Loucy (cell line): ENCODE results near the gene RPUSD2.
A peak's percentile ranks its signal among the peaks of the same experiment; 100 is the strongest.

Source experiments
- H2AFZ ChIP-seq: fragments of 200-600 bp; sonication (generic); 2 replicates; pipeline ENCODE4 v1.6.0; 2016; ENCODE audit warnings: antibody characterized with exemption, mild to moderate bottlenecking, low read length, moderate library complexity
- H3F3A ChIP-seq: fragments of 200-600 bp; 2 replicates; pipeline ENCODE4 v1.6.0; 2016; ENCODE audit warnings: antibody characterized with exemption, low read depth, mild to moderate bottlenecking
- H3K27me3 ChIP-seq: fragments of 200-600 bp; sonication (generic); 2 replicates; pipeline ENCODE4 v1.6.1; 2014; ENCODE audit warnings: low read length, mild to moderate bottlenecking; ENCODE audit not compliant: insufficient read depth, poor library complexity, severe bottlenecking
- H3K36me3 ChIP-seq: fragments of 200-600 bp; sonication (generic); 2 replicates; pipeline ENCODE4 v1.6.1; 2016; ENCODE audit warnings: low read length; ENCODE audit not compliant: insufficient read depth
- H3K4me1 ChIP-seq: fragments of 200-600 bp; sonication (generic); 2 replicates; pipeline ENCODE4 v1.5.1; 2014; ENCODE audit warnings: low read length, mild to moderate bottlenecking; ENCODE audit not compliant: insufficient read depth, poor library complexity, severe bottlenecking
- H3K4me2 ChIP-seq: fragments of 200-600 bp; sonication (generic); 2 replicates; pipeline ENCODE4 v1.6.0; 2014; ENCODE audit warnings: antibody characterized with exemption, low read length, low read depth, mild to moderate bottlenecking; ENCODE audit not compliant: poor library complexity, severe bottlenecking
- H3K4me3 ChIP-seq: fragments of 200-600 bp; sonication (generic); 2 replicates; pipeline ENCODE4 v1.5.1; 2014; ENCODE audit warnings: low read length, mild to moderate bottlenecking, mixed read lengths; ENCODE audit not compliant: poor library complexity, severe bottlenecking
- H3K79me2 ChIP-seq: fragments of 200-600 bp; sonication (generic); 2 replicates; pipeline ENCODE4 v1.6.1; 2014; ENCODE audit warnings: low read length; ENCODE audit not compliant: insufficient read depth
- H3K9ac ChIP-seq: fragments of 200-600 bp; sonication (generic); 2 replicates; pipeline ENCODE4 v1.6.0; 2014; ENCODE audit warnings: mild to moderate bottlenecking, low read depth, low read length, moderate library complexity; ENCODE audit not compliant: poor library complexity, severe bottlenecking
- H3K9me2 ChIP-seq: fragments of 200-600 bp; sonication (generic); replicated peaks from 2 replicates; pipeline ENCODE4 v1.6.1; 2016; ENCODE audit warnings: low read depth, low read length, mixed read lengths
- H3K9me3 ChIP-seq: fragments of 200-600 bp; sonication (generic); 2 replicates; pipeline ENCODE4 v1.6.1; 2014; ENCODE audit warnings: mild to moderate bottlenecking, antibody characterized with exemption, low read length, low read depth; ENCODE audit not compliant: insufficient read depth
- H4K20me1 ChIP-seq: fragments of 200-600 bp; sonication (generic); 2 replicates; pipeline ENCODE4 v1.6.0; 2014; ENCODE audit warnings: antibody characterized with exemption, low read length, mild to moderate bottlenecking; ENCODE audit not compliant: insufficient read depth, poor library complexity, severe bottlenecking
- CTCF ChIP-seq: fragments of 200-600 bp; sonication (generic); conservative IDR thresholded peaks from 2 replicates; pipeline ENCODE4 v1.5.1; 2014; ENCODE audit warnings: mild to moderate bottlenecking, antibody characterized with exemption, low read length
- EZH2phosphoT487 ChIP-seq: fragments of 200-600 bp; IDR thresholded peaks from 2 replicates; pipeline ENCODE4 v1.6.1; 2018; ENCODE audit warnings: antibody characterized with exemption, mild to moderate bottlenecking, moderate library complexity, borderline replicate concordance

Gene RPUSD2

GRCh38 chr15:40569129-40569953 is at the start of gene RPUSD2:
RPUSD2 (plus strand) TSS chr15:40569299; CDS start chr15:40569338, 39 bp downstream.
- Histone ChIP-seq H3K4me2 (peak within 1 kb of the TSS; percentile 91), H3K9me2 (no peaks in the 10 kb centered on the region), H3K79me2 (peaks cover 32% of the 10 kb centered on the region), H3K9ac (peak within 1 kb of the TSS; percentile 75), H3K4me3 (peak within 1 kb of the TSS; percentile 87), H3F3A (no peaks in the 10 kb centered on the region), H3K36me3 (peaks cover 10% of the 10 kb centered on the region; the same call in 1 of the 2 replicates), H3K9me3 (no peaks in the 10 kb centered on the region), H3K4me1 (peaks cover 28% of the 10 kb centered on the region), H4K20me1 (peaks cover 13% of the 10 kb centered on the region), H3K27me3 (no peaks in the 10 kb centered on the region), H2AFZ (peak within 1 kb of the TSS; percentile 99)
- TF ChIP-seq EZH2phosphoT487 (no peak), CTCF (no peak)

GRCh38 chr15:40523611-40524010 is 45.5 kb upstream of the RPUSD2 start:
- H3K4me1 ChIP-seq = peaks cover 5% of the 10 kb centered on the region
- H3K79me2 ChIP-seq = no peaks in the 10 kb centered on the region
- TF ChIP-seq EZH2phosphoT487 (no peak), CTCF (no peak)
- no peaks in the 10 kb centered on the region for H4K20me1 ChIP-seq
- H3K4me2 ChIP-seq = no peak overlapping the region
- no peaks in the 10 kb centered on the region for H3K9me3 ChIP-seq
- H3K27me3 ChIP-seq = no peaks in the 10 kb centered on the region
- H3K9ac ChIP-seq = no peak overlapping the region
- H3K4me3 ChIP-seq = no peak overlapping the region
- H3F3A ChIP-seq = no peaks in the 10 kb centered on the region
- H3K9me2 ChIP-seq = no peaks in the 10 kb centered on the region
- no peak overlapping the region for H2AFZ ChIP-seq
- H3K36me3 ChIP-seq = no peaks in the 10 kb centered on the region

- H3K4me1 ChIP-seq = no peaks in the 10 kb centered on the region
- TF ChIP-seq EZH2phosphoT487 = no peak
- no peaks in the 10 kb centered on the region for H3K79me2 ChIP-seq
- H3F3A ChIP-seq = no peaks in the 10 kb centered on the region
- H3K9ac ChIP-seq = no peak overlapping the region
- H3K27me3 ChIP-seq = no peaks in the 10 kb centered on the region
- H3K9me2 ChIP-seq = no peaks in the 10 kb centered on the region
- no peak overlapping the region for H3K4me3 ChIP-seq
- no peaks in the 10 kb centered on the region for H3K36me3 ChIP-seq
- H2AFZ ChIP-seq = no peak overlapping the region
- H3K9me3 ChIP-seq = no peaks in the 10 kb centered on the region
- no peaks in the 10 kb centered on the region for H4K20me1 ChIP-seq
- no peak overlapping the region for H3K4me2 ChIP-seq
These were observed 43.2 kb upstream of the RPUSD2 start for GRCh38 chr15:40525855-40526254.
